Measurements from ENCODE around the gene KRT81. TPM values are rescaled to one million over a fixed set of nuclear protein-coding genes. Genes with fewer than 3 reads are reported as not detected.
"Not testable (repeated sequence)": the region's sequence is repeated elsewhere in the genome, so short reads cannot be mapped to it uniquely, and the experiment has no call there.

The KRT81 gene
- polyA plus RNA-seq, 3 donors, result not detected

- DNase-seq (ENCODE audit: extremely low read depth in 1 of 11, low read depth in 9 of 11, low spot score in 4 of 11), result no peak
Observed at GRCh38 chr12:52247622-52248540, 43.5 kb downstream of the KRT81 start.

GRCh38 chr12:52246720-52247621, 44.4 kb downstream of the KRT81 start:
- DNase-seq (ENCODE audit: extremely low read depth in 1 of 11, low read depth in 9 of 11, low spot score in 4 of 11), result no peak

- DNase-seq (ENCODE audit: extremely low read depth in 1 of 11, low read depth in 9 of 11, low spot score in 4 of 11), result no peak
Observed at GRCh38 chr12:52245962-52246569, 45.3 kb downstream of the KRT81 start.

GRCh38 chr12:52245259-52245961, 45.9 kb downstream of the KRT81 start:
- no peak for DNase-seq (ENCODE audit: extremely low read depth in 1 of 11, low read depth in 9 of 11, low spot score in 4 of 11)

GRCh38 chr12:52244615-52244994, 46.7 kb downstream of the KRT81 start:
- DNase-seq (ENCODE audit: extremely low read depth in 1 of 11, low read depth in 9 of 11, low spot score in 4 of 11), result no peak

GRCh38 chr12:52243856-52244614, 47.3 kb downstream of the KRT81 start:
- DNase-seq (ENCODE audit: extremely low read depth in 1 of 11, low read depth in 9 of 11, low spot score in 4 of 11), result peak in 6 of 11 donors; percentile 48 to 71 (median 62)

GRCh38 chr12:52243259-52243855, 48.0 kb downstream of the KRT81 start:
- peak in 10 of 11 donors; percentile 33 to 77 (median 62) for DNase-seq (ENCODE audit: extremely low read depth in 1 of 11, low read depth in 9 of 11, low spot score in 4 of 11)

- DNase-seq (ENCODE audit: extremely low read depth in 1 of 11, low read depth in 9 of 11, low spot score in 4 of 11), result no peak
Observed at GRCh38 chr12:52242442-52243258, 48.7 kb downstream of the KRT81 start.

GRCh38 chr12:52241205-52241842, 50.0 kb downstream of the KRT81 start:
- DNase-seq (ENCODE audit: extremely low read depth in 1 of 11, low read depth in 9 of 11, low spot score in 4 of 11), result no peak

- DNase-seq (ENCODE audit: extremely low read depth in 1 of 11, low read depth in 9 of 11, low spot score in 4 of 11), result not testable (repeated sequence)
Observed at GRCh38 chr12:52240247-52240646, 51.1 kb downstream of the KRT81 start.

- no peak for DNase-seq (ENCODE audit: extremely low read depth in 1 of 11, low read depth in 9 of 11, low spot score in 4 of 11)
Observed at GRCh38 chr12:52239767-52240166, 51.6 kb downstream of the KRT81 start.

GRCh38 chr12:52238916-52239646, 52.3 kb downstream of the KRT81 start:
- DNase-seq (ENCODE audit: extremely low read depth in 1 of 11, low read depth in 9 of 11, low spot score in 4 of 11), result no peak

GRCh38 chr12:52238207-52238840, 53.0 kb downstream of the KRT81 start:
- DNase-seq (ENCODE audit: extremely low read depth in 1 of 11, low read depth in 9 of 11, low spot score in 4 of 11), result no peak

- no peak for DNase-seq (ENCODE audit: extremely low read depth in 1 of 11, low read depth in 9 of 11, low spot score in 4 of 11)
Observed at GRCh38 chr12:52236386-52237050, 54.8 kb downstream of the KRT81 start.
